ENCODE measurements around the gene TAGLN.

DNA sequence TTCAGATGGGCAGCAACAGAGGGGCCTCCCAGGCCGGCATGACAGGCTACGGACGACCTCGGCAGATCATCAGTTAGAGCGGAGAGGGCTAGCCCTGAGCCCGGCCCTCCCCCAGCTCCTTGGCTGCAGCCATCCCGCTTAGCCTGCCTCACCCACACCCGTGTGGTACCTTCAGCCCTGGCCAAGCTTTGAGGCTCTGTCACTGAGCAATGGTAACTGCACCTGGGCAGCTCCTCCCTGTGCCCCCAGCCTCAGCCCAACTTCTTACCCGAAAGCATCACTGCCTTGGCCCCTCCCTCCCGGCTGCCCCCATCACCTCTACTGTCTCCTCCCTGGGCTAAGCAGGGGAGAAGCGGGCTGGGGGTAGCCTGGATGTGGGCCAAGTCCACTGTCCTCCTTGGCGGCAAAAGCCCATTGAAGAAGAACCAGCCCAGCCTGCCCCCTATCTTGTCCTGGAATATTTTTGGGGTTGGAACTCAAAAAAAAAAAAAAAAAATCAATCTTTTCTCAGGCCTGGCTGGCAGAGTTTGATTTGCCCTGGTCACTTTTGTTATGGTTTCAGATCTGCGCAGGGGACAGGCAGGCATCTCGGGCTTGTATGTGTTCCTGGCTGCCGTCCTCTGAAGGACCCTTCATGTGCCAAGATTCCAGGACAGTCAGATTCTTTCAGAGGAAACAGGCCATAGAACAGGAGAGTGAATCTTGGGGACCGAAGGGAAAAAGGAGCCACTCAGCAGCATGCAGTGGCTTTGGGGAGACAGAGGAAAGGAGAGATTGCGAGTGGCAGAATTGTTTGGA, 5.3 kb downstream of the TAGLN start:
- TF ChIP-seq TAF1 (IDR thresholded peaks at IDR 0.05; ENCODE audit: low read depth, low read length) = no peak
- no peak for TF ChIP-seq POLR2AphosphoS5 (IDR thresholded peaks at IDR 0.05; ENCODE audit: low read depth, low read length)
- TF ChIP-seq POLR2A (IDR thresholded peaks at IDR 0.05; ENCODE audit: low read depth, low read length) = no peak
